GM10248 (cell line): ENCODE measurements around the gene UBE2L5.
A peak's percentile ranks its signal among the peaks of the same experiment; 100 is the strongest.
"Not testable (repeated sequence)": the region's sequence is repeated elsewhere in the genome, so short reads cannot be mapped to it uniquely, and the experiment has no call there.

Experiments
- CTCF ChIA-PET: fragments of 300-600 bp; sonication (Branson Sonifier 250); formaldehyde crosslinking; extraction: SDS; loops from one replicate; lab custom pipeline; 2021; ENCODE audit warnings: antibody characterized with exemption; lab: Yijun Ruan, JAX
- POLR2A ChIA-PET: fragments of 350-650 bp; sonication (Branson Sonifier 250); formaldehyde crosslinking; extraction: SDS; loops from one replicate; lab custom pipeline; 2020; ENCODE audit warnings: antibody characterized with exemption; lab: Yijun Ruan, JAX
- DNase-seq: peaks from one replicate; pipeline ENCODE4 v3.0.0; 2012; ENCODE audit errors: extremely low spot score
- TF ChIP-seq, protein P1 (sequence below): IDR thresholded peaks from 2 replicates; pipeline ENCODE4 v1.5.1; 2012; ENCODE audit warnings: mild to moderate bottlenecking, low read depth; ENCODE audit errors: extremely low read depth, missing control alignments, control extremely low read depth

The UBE2L5 gene

DNA sequence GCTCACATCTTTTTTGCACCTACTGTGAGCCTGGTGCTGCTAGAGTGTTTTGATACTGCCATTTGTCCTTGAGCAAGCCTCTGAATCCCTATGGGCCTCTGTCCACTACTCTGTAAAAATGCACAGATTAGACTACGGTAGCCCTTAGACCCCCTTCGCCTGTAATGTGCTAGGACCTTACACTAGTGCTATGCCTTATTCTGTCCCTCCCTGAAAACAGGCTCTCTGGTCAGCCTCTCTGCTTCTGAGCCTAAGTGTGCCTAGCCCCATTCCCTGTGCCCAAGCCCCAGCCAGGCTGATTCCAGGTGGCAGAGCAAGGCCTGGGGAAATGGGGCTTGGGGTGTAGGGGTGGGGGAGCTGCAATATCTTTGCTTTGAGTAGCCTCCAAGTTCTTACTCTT lies 32.7 kb downstream of the UBE2L5 start:
- DNase-seq: no peak
- ChIA-PET CTCF (interaction anchor here (0.8 to 1.6 kb wide), 6 partner anchors 10 to 323 kb away, joined by 3 to 6 read pairs (median 4); no protein-coding TSS in a partner anchor), POLR2A (no interaction called here)
- TF ChIP-seq, protein P1, sequence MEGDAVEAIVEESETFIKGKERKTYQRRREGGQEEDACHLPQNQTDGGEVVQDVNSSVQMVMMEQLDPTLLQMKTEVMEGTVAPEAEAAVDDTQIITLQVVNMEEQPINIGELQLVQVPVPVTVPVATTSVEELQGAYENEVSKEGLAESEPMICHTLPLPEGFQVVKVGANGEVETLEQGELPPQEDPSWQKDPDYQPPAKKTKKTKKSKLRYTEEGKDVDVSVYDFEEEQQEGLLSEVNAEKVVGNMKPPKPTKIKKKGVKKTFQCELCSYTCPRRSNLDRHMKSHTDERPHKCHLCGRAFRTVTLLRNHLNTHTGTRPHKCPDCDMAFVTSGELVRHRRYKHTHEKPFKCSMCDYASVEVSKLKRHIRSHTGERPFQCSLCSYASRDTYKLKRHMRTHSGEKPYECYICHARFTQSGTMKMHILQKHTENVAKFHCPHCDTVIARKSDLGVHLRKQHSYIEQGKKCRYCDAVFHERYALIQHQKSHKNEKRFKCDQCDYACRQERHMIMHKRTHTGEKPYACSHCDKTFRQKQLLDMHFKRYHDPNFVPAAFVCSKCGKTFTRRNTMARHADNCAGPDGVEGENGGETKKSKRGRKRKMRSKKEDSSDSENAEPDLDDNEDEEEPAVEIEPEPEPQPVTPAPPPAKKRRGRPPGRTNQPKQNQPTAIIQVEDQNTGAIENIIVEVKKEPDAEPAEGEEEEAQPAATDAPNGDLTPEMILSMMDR: no peak

DNA sequence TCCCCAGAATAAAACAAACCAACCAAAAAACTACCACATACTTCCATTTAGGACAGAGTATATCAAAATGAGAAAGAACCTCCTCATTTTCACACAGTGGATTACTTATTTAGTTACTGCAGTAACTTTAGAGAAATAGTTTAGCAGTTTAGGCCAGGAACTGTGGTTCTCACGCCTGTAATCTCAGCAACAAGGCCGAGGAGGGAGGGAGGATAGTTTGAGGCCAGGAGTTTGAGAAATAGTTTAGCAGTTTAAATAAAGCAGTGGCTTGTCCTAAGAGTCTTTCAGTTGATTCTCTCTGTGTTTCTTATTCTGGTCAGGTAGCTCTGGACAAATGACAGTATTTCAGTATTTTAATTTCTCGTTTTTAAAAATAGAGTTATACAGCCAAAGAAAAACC lies 34.0 kb downstream of the UBE2L5 start:
- ChIA-PET CTCF (interaction anchor here (1.5 to 1.6 kb wide), 2 partner anchors 37 to 324 kb away, joined by 3 to 6 read pairs; no protein-coding TSS in a partner anchor), POLR2A (interaction anchor here (0.8 kb wide), 1 partner anchor 13 kb away, joined by 5 read pairs; no protein-coding TSS in a partner anchor)
- TF ChIP-seq, protein P1: no peak
- no peak for DNase-seq

DNA sequence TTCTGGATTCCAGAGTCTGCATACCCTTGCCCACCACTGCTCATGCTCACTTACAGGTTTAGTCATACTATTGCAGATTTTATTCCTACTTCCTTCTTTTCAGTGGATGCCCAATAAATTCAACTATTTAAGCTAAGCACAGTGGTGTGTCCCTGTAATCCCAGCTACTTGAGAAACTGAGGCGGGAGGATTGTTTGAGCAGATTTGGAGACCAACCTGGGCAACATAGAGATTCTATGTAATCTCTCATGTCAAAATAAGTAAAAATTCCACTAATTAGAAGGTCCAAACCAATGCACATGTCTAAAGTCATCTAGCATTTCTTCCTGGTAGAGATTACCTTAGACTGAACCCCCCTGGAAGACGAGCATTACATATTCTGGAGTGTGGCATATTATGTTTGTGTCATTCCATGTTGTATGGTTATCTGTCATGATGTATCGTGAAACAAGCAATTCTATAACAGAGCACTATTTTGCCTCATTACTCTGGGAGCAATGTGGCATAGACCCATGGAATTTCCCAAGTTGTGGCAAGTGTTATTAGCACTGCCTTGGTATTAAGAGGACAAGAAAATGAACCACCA lies 35.1 kb downstream of the UBE2L5 start:
- TF ChIP-seq, protein P1: no peak
- CTCF ChIA-PET: interaction anchor here (0.7 kb wide), 1 partner anchor 9 kb away, joined by 3 read pairs; no protein-coding TSS in a partner anchor
- POLR2A ChIA-PET: no interaction called here
- DNase-seq: no peak

DNA sequence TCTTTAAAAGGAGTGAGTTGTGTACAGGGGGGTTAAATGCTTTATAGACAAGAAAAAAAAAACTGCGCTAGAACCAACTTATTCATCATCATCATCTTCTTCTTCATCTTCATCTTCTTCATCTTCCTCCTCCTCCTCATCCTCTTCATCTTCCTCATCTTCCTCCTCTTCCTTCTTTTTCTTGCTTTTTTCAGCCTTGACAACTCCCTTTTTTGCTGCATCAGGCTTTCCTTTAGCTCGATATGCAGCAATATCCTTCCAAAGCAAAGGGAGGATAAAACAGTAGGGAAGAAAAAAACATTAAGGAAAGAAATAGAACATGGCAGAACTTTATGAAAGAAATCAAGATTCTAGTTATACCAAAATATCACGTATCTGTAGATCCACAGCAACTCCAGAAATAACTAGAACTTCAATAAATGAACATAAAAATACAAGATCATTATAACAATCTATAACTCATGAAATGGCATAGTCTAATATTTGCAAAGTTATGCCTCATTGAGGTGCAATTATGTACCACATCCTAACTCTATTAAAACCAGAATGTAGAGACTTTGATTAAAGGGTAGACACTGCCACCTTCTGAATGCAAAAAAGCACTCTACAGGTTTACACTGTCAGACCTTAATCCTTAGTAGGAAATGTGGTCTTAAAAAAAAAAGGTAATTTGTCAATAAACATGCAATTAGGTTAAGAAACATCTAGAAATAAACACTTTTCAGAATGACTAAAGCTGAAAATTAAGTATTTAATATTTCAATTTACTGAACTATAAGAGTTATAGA lies 39.2 kb downstream of the UBE2L5 start:
- CTCF ChIA-PET: interaction anchor here (1.3 to 2.1 kb wide), 5 partner anchors 11 to 329 kb away, joined by 3 to 14 read pairs (median 6); no protein-coding TSS in a partner anchor
- TF ChIP-seq, protein P1: peak; percentile 51
- POLR2A ChIA-PET, DNase-seq: not testable (repeated sequence)

DNA sequence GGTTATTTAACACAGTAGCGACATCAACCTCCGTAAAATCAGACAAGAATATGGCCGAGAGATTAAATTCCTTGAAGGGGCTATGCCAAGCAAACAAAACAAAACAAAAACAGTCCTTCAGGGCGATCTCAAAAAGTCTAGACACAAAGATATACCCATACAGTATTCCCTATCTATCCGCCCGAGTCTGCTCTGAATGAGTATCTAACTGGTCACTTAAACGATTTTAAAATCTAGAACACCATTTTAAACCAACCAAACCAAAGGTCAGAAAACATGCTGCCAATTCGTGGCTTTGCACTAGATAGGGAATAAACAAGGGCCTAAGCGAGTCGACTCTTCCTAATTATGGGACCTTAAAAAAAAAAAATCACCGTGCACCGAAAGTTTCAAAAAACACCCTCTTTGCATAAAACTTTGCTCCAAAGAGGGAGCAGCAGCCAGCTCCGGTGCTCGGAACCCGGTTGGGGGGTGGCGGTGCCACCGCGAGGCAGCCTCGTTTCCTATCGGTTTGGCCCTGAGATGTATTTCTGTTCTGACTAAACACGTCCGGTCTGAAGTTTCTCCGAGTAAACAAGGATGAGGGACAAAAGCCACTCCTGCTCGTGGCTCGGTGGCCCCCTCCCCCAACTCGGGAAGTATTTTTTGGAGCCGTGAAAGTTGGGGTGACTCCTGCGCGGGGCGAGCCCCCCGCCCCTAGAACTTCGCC lies 41.6 kb downstream of the UBE2L5 start:
- peak; percentile 57 for DNase-seq
- CTCF ChIA-PET: interaction anchor here (1.0 kb wide), 1 partner anchor 13 kb away, joined by 3 read pairs; no protein-coding TSS in a partner anchor
- POLR2A ChIA-PET: no interaction called here

More for the DNA sequence above, 41.6 kb downstream of the UBE2L5 start:
- TF ChIP-seq, protein P1: no peak
